GDM1 (cell line): ENCODE measurements around the gene SWAP70.
A peak's percentile ranks its signal among the peaks of the same experiment; 100 is the strongest.

Source experiments
- DNase-seq: peaks from one replicate; lab custom pipeline; 2025; lab: John Stamatoyannopoulos, UW

The SWAP70 gene

DNA sequence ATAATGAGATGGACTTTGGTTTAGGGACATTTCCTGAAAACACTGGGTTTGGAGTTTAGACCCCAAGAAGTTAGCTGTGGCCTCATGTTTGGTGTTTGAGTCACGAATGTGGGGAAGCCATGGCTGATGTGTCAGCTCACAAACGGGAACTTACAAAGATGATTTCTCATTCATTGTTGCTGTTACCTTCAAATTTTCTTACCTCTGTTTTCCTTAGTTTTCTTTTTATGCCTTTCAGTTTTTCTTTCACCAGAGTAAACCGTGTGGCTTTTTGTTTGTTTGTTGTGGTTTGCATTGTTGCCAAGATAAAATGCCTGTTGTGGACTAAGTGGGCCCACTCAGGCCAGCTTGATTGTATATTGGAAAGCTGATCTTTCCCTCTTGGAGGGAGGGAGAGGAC, 89.1 kb downstream of the SWAP70 start:
- DNase-seq, result no peak

DNA sequence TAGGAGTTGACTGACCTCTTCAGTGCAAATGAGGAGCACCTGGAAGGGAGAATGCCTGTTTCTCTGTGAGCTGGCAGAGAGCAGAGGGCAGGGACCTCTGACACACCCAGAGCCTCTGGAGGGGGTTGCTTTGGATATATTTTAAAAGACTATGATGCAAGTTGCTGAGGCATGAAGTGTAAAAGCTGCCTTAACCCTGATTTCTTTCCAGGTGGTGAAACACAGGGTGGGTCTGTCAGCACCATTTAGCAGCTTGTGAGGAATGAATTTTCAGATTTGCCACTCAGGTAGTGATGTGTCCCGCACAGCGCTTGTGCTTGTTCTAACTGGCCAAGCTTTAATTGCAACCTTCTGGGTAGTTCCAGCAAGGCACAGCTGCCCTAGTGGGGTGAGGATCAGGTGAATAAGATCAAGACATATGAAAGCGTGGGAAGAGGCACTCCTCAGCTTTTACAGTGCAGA, 90.2 kb downstream of the SWAP70 start:
- DNase-seq, result no peak

DNA sequence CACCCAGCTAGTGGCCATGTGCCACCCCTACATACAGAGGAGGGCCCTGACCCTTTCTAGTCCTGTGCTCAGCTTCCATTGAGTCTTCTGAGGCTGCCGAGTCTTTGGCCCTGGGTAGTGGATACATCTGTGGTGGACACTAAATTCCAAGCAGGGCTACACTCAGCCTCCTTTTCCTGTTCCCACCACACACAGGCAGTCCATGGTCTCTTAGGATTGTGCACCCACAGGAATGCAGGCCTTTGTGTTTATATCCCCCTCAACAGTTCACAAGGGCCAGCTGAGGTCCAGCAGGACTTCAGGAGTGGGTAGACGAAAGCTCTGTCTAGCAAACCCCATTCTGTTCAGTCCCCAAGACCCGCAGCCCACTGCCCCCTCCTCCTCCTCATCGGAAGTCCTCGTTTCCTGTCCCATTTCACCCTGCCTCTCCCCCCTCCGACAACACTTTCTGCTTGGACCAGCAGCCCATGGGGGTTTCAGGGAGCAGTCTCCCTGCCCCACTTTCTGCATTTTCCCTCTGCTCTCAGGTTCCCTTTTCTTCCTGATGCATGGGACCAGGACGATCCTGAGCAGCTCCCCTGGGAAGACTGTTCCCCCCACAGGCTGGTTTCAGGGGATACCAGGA, 91.8 kb downstream of the SWAP70 start:
- no peak for DNase-seq

DNA sequence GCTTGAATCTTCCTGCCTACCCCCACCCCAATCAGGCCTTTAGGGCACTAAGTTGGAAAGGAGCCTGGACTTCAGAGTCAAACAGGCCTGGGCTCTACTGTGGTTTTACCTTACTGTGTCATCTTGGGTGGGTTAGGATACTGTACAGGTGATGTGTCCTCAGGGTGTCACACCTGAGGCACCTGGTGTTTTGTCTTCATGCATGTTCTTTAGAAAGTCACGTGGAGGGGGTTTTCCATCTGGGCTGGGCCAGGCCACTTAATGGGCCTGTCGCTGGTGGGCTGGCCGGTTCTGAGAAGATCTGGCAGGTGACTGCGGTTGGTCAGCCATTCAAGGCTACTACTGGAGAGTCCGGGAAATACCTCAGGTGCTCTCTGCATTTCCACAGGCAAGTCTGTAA, 92.6 kb downstream of the SWAP70 start:
- DNase-seq, result no peak

DNA sequence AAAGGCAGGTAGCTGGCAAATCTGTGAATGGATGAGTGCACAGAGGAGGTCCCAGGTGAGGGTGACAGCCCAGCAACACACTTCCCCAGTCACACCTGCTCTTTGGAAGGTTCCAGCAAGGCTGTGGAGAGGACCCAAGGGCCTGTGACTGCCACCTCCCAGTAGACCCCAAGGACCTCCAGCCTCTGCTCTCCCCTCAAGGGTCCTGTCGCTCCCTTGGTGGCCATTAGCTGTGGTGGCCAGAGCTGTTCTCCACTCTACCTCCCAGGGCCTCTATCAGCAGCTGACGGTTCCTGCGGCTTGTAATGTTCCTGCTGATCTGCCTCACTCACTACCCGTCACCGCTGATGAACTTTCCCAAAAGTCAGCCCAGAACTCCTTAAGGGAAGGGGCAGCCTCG, 93.0 kb downstream of the SWAP70 start:
- no peak for DNase-seq

DNA sequence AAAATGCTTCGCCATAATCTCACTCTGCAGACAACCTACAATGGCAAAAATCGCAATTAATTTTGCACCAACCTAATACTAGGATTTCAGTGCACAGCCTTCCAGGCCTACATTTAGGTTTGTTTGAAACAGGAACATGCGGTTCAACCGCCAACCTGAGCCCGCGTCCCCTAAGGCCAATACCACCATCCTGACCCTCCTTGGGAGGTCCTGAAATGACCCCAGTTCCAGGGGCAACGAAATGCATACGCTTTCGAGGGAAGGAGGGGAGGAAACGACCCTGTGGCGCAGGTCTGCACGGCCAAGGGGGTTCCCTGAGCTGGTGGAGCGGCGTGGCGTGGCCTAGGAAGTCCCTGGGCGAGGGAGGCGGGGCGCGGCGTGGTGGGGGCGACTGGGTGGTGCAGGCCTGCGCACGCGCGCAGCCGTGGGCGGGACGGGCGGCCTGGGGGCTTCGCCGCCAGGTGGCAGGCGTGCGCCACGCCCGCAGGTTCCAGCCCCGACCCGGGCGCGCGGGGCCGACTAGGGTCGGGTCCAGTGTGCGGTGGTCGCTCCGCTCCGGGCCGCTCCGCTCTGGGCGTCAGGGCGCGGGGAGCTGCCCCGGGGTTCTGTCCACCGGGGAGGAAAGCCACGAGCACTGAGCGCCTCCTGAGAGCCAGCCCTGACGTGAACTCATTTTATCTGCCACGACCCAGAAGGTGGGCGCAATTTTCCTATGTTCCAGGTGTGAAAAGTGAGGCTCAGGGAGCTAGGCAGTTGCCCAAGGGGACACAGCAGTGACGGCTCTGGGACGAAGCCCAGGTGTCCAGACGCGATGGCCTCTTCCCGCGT, 94.1 kb downstream of the SWAP70 start:
- DNase-seq, result peak; percentile 88

DNA sequence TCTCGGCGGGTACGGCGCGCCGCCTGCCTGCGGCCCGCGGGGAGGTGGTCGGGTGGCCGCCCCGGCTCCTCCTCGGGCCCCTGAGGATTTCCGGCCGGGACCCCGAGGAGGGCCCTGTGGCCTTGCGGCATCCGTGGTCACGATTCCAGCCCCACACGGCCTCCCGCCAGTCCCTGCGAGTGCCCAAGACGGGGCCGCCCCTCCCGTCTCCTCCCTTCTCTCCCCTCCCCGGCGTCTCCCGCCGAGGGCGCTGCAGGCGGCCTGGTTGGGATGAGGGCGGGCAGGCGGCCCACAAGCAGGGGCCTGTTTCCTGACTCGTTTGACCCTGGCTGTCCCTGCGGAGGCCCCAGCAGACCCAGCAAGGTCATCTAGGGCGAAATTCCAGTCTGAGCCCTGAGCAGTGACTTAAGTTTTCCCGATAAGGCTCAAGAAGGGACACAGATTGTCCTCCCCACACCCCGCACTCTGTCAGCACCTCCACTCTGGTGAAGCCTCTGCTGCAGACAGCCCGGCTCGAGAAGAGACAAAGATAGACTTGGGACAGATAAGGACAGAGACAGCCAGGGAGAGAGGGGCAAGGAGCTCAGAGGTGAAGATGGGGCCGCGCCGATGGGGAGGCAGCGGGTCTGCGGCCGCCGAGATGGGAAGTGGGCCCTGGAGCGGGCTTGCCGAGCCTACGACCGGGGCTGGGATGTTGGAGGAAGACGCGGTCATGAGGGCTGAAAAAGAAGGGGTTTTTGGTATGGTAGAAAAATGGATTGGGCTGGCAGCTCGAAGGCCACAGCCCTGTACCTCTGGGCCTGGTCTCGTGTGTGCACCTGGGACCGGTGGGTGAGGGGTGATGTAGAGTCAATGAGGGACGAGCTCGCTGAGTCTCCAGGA, 95.0 kb downstream of the SWAP70 start:
- DNase-seq, result peak; percentile 62

DNA sequence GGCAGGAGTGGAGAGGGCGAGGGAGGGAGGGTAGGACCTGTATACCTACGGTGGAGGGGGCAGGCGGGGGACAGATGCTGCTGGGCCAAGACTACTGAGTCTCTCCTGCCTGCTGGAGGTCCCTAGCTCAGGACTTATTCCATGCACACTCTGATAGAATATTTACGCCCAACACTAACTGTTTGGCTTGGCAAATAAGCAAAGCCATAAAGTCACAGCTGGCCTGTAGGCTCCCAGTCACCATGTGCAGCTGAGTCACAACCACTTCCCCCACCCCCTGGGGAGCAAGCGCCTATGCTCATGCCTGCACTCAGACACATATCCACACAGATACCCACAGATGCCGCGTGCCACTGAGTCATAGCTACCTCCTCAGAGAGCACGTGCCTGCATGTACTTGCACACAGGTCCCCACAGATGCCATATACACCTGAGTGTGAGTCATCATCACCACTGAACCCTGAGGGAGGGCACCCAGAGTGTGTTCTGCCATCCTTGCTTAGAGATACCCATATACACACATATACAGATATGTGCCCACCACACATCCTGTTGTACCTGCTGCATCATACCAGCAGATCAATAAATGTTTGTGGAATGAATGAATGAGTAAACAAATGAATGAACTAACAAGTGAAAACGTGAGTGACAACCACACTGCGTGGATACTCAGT, 95.8 kb downstream of the SWAP70 start:
- peak; percentile 70 for DNase-seq

DNA sequence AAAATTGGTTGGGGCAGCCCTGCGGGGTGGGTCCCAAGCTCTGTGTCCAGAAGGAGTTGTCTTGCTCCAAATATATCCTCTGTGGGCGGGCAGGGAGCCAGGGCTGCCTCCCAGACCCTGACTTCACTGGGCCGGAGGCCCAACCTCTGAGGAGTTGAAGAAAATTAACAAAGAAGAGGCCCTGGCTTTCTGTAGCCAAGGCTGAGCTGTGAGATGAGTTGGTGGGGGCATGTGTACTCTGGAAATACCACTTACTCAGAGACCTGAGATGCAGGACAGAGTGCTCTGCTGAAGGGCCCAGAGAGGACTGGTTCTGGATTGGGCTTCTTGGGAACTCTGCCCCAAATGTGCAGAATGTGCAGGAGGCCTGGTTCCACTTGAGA, 96.3 kb downstream of the SWAP70 start:
- DNase-seq, result no peak

DNA sequence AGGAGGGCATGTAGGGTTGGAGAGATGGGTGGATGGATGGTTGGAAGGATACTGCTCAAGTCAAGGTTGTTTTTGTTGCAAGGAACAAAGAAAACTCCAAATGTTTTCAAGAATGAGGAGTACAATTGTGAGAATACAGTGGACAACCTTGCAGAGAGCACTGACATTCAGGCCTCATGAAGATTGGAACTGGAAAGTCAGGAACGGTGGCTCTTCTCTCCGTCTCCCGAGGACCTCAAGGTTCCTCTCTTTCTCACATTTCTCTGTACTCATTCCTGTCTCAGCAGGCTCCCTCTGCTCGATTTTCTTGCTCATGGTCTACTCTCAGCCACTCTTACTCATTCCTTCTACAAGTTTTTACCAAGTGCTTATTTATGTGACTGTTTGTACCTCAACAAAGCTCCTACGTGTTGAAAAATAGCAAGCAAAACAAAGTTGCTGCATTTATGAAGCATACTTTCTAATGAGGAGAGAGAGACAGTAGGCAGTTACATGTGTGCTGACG, 97.6 kb downstream of the SWAP70 start:
- no peak for DNase-seq

DNA sequence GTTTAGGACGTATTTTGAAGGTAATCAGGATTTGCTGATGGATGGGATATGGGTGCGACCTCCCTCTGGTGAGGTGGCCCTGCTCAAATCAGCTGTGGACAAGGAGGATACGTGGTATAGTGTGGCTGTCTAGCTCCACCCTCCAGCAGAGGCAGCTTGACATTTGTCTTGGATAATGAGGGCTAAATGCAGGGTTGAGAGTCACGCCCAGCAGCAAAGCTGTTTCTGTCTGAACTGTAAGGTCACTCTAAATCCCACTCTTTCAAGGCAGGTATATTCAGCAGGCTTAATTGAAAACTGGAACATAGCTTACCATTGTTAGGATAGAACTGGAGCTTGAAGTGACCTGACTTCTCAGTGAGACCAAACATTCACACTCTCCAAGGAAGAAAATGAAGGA, 98.7 kb downstream of the SWAP70 start:
- DNase-seq, result no peak

DNA sequence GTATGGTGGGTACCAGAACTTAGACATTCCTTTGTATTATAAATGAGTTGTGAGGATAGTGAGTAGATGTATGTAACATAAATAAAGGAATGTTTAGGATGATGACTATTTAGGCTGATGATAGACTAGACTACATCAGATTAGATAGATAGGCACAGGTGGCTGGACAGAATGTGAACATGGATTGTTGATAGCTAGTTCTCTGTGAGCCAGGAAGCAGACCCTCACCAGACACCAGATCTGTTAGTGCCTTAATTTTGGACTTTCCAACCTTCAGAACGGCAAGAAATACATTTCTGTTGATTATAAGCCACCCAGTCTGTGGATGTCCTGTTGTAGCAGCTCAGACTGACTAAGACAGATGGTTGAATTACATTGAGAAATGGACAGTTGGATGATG, 99.4 kb downstream of the SWAP70 start:
- DNase-seq, result no peak

DNA sequence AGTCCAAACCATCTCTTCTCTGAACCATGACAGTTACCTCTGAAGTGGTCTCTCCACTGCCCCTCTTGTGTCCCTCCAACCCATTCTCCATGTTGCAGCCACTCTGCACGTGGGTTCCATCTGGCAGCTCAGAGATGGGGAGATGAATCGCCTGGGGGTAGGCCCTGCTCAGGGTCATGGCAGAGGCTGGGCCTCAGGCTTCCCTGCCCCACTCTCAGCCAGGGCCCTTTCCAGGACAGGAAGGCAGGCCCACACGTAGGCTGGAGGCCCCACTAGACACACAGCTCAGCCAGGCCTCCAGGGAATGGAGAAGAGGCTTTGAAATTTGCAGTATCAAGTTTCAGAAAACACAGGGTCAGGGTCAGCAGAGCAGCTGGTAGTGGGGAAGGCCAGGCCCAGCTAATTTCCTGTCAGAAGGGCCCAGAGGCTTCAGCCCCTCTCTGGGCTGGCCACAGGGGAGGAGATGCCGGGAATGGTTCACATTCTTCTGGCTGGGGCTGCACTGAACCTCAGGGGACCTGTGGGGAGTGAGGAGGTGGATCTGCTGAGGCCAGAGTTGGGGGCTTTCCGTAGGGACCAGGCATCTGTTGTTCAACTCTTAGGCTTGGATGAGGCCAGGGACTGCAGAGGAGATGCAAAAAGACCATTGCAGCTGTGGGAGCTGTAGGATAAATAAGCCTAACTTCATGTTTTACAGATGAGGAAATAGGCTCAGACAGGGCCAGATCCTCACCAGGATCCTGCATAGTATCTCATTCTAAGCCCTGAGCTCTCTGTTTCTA, 101.6 kb downstream of the SWAP70 start:
- DNase-seq, result no peak

DNA sequence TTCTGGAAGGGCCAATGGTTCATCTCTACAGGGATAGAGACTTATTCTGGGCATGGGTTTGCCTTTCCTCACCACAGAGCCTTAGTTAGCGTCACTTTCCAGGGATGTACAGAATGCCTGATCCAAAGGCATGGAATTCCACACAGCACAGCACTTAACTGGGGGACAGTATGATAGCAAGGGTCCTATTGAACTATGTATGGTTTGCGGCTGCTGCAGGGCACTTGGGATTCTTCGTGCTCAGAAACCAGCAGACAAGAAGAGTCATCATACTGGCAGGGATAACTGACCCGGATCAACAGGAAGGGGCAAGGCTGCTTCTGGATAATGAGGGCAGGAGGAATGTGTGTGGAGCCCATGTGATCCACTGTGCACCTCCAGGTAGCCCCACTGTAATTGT, 105.7 kb downstream of the SWAP70 start:
- no peak for DNase-seq

DNA sequence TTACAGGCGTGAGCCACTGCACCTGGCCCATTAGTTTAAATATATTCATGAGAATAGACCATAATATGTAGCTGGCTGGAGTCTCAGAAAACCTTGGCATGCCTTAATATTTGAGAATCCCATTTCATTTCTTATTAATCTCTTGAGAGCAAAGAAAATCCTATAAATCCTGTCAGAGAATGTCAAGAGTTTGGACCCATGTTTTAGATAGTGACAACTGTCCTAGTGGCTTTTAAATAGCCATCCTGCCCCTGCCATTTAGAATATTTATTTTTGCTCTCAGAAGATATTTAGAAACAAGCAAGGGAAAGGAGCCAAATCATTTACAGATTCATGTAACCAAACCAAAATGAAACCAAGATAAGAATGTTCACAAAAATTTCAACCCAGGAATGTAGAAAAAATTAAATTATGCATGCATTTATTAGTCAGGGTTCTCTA, 107.2 kb downstream of the SWAP70 start:
- DNase-seq, result no peak

DNA sequence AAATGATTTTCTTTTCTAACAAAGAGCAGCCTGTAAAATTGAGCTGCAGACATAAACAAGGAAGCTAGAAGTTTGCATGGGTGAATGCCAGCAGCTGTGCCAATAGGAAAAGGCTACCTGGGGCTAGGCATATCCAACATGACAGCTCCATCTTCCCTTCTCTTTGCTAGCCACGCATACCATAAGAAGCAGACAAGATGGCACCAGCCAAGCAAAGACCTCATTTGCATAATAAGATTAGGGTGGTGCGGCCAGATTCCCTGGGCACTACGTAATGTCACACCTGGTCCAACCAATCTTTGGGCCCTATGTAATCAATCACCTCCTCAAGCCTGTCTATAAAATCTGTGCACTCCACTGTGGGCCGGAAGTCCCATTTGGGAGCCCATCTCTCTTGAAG, 108.3 kb downstream of the SWAP70 start:
- DNase-seq, result no peak

DNA sequence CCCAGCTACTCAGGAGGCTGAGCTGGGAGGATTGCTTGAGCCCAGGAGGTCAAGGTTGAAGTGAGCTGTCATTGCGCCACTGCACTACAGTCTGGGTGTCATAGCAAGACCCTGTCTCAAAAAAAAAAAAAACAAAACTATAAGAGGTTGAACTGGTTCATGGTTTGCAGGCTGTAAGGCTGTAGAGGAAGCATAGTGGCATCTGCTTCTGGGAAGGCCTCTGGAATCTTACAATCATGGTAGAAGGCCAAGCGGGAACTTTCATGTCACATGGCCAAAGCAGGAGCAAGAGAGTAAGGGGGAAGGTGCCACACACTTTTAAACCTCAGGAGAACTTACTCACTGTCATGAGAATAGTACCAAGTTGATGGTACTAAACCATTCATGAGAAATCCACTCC, 109.6 kb downstream of the SWAP70 start:
- no peak for DNase-seq

DNA sequence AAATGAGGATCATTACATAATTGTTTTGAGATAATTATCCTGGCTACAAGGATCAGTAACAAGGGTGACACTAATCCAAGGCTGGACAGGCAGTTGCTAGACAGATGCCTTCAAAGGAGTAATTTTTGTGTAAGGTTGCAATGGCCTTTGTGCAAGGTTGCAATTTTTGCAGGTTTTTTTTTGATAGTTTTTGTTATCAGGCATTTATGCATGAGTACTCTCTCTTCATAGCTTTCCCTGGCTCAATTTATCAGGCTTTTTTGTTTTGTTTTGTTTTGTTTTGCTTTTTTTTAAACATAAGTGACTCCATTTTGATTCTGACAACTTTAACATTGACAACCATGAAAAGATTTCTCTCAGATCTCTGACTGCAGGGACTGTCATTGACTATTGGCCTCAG, 110.2 kb downstream of the SWAP70 start:
- DNase-seq, result no peak

DNA sequence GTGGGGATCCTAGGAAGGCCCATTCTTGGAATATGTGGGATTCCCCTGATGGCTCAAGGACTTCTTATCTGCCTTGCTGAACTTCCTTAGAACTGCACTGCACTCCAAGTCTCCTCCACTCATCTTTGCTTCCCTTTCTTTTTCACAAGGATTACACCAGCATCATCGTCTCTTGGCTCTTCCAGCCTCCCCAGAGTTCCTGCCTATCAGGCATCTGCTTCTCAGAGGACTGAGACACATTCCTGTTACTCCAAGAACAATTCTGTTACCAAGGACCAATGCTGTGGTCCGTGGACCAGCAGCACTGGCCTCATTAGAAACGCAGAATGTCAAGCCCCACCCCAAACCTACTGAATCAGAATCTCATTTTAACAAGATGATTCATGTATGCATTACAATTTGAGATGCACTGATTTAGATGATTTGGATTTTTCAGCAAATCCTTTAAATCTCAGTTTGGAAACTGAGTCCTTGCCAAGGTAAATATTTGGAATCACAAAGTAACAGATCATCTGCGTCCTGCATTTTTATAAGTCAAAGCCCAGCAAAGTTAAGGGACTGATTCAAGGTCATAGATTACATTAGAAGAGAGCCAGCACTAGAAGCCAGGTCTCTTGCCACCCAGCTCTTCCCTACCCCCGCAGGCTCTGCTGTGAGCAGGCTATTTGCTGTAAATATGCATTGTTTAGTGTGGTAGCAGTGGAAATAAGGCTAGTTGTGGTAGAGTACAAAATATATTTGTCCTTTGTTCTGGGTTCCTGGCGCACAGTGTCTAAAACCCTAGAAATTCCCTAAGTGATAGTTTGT, 110.9 kb downstream of the SWAP70 start:
- no peak for DNase-seq

DNA sequence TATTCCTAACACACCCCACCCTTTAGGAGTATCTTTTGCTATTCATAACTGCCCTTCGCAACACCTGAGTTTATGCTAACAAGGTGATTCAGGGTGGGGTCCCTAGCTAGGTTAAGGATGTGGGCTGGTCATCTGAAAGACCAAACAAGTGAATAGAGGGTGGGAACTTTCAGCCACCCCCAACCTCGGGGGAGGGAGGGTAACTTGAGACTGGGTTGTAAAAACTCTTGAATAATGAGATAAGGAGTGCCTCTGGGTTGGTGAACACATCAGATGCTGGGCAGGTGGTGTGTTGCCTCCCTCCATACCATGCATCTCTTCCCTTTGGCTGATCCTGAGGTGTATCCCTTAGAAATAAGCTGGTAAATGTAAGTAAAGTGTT, 111.5 kb downstream of the SWAP70 start:
- no peak for DNase-seq
